GM12878 (cell line): ENCODE data around the gene PPFIA4.

Experiments used
- BCL3 ChIP-seq: IDR thresholded peaks from 2 replicates; pipeline ENCODE4 v1.6.1; 2011; ENCODE audit warnings: borderline replicate concordance, low read depth, mild to moderate bottlenecking, moderate library complexity, low read length; ENCODE audit not compliant: insufficient read depth, poor library complexity, severe bottlenecking
- JUNB ChIP-seq: IDR thresholded peaks from 2 replicates; pipeline ENCODE4 v1.6.1; 2016; ENCODE audit warnings: antibody characterized with exemption, mild to moderate bottlenecking

- no peak for TF ChIP-seq JUNB
- no peak for TF ChIP-seq BCL3
Measured at GRCh38 chr1:203080456-203080855, 54.2 kb downstream of the PPFIA4 start.
